ENCODE measurements around the gene GTPBP6. TPM values are rescaled to one million over a fixed set of nuclear protein-coding genes. Genes with fewer than 3 reads are reported as not detected.

The GTPBP6 gene
- 36.1 to 51.6 TPM (median 49.0 TPM) in 5 replicates for total RNA-seq (2022; extraction: Qiagen RNA extraction; ENCODE audit: low read depth)

GRCh38 chrX:318739-319578 is at the start of gene GTPBP6:
GTPBP6 (minus strand) TSS chrX:318796; CDS start chrX:318787, 9 bp downstream.

GRCh38 chrX:281166-281999 is 37.2 kb downstream of the GTPBP6 start, which contains the start of gene PLCXD1:
PLCXD1 (plus strand) TSS chrX:281381; CDS start chrX:284188, 2,807 bp downstream.

Other genes starting within 250 kb of the GTPBP6 start
- gene PLCXD1, start 37.4 kb downstream of the GTPBP6 start, total RNA-seq (2022; extraction: Qiagen RNA extraction; ENCODE audit: low read depth), result 25.4 to 30.1 TPM (median 28.1 TPM) in 5 replicates
- 18.2 to 25.4 TPM (median 23.0 TPM) in 5 replicates for gene PPP2R3B, start 68.1 kb upstream of the GTPBP6 start, total RNA-seq (2022; extraction: Qiagen RNA extraction; ENCODE audit: low read depth)